ENCODE results near the gene DGKB.

- no peak for TF ChIP-seq POLR2A (IDR thresholded peaks at IDR 0.05; ENCODE audit: low read depth, low read length)
- TF ChIP-seq PAX5 (IDR thresholded peaks at IDR 0.05; ENCODE audit: insufficient read depth, low read length, severe bottlenecking): no peak
- TF ChIP-seq POLR2AphosphoS5 (IDR thresholded peaks at IDR 0.05; ENCODE audit: low read depth, low read length): no peak
- no peak for TF ChIP-seq SPI1 (IDR thresholded peaks at IDR 0.05; ENCODE audit: low read depth, low read length)
- TF ChIP-seq TAF1 (IDR thresholded peaks at IDR 0.05; ENCODE audit: low read depth, low read length): no peak
Measured at GRCh38 chr7:14270099-14270498, 632.5 kb downstream of the DGKB start.
